Mesendoderm (in vitro differentiated cells): ENCODE data around the gene NUDT5.

ENCODE experiments used
- DNase-seq: peaks from one replicate; pipeline ENCODE4 v3.0.0; 2013
- H2AK5ac ChIP-seq: 2 replicates; pipeline ENCODE4 v1.6.1; 2013; ENCODE audit warnings: low read length, inconsistent platforms
- H2BK120ac ChIP-seq: 2 replicates; pipeline ENCODE4 v1.6.1; 2013; ENCODE audit warnings: low read depth, mild to moderate bottlenecking, low read length, moderate library complexity, mixed read lengths
- H2BK15ac ChIP-seq: replicated peaks from 2 replicates; pipeline ENCODE4 v1.6.1; 2013; ENCODE audit warnings: low read depth, mild to moderate bottlenecking, moderate library complexity
- H2BK5ac ChIP-seq: 2 replicates; pipeline ENCODE4 v1.6.1; 2013; ENCODE audit warnings: low read length, inconsistent platforms
- H3K18ac ChIP-seq: 2 replicates; pipeline ENCODE4 v1.6.1; 2013; ENCODE audit warnings: mild to moderate bottlenecking, low read length, mixed read lengths
- H3K23ac ChIP-seq: one replicate; pipeline ENCODE4 v1.6.1; 2013; ENCODE audit warnings: low read length
- H3K27ac ChIP-seq: 2 replicates; pipeline ENCODE4 v1.5.1; 2013; ENCODE audit warnings: low read depth, mild to moderate bottlenecking, inconsistent platforms, low read length, moderate library complexity
- H3K27me3 ChIP-seq: 2 replicates; pipeline ENCODE4 v1.6.1; 2013; ENCODE audit warnings: low read length, control low read depth, mild to moderate bottlenecking, inconsistent platforms; ENCODE audit not compliant: insufficient read depth, poor library complexity
- H3K36me3 ChIP-seq: 2 replicates; pipeline ENCODE4 v1.6.1; 2013; ENCODE audit warnings: low read length, inconsistent platforms; ENCODE audit not compliant: control insufficient read depth, insufficient read depth
- H3K4ac ChIP-seq: one replicate; pipeline ENCODE4 v1.6.1; 2013; ENCODE audit warnings: low read depth, mild to moderate bottlenecking, low read length, moderate library complexity
- H3K4me1 ChIP-seq: 2 replicates; pipeline ENCODE4 v1.6.1; 2013; ENCODE audit warnings: low read depth, low read length, inconsistent platforms; ENCODE audit not compliant: control insufficient read depth
- H3K4me2 ChIP-seq: 2 replicates; pipeline ENCODE4 v1.6.1; 2013; ENCODE audit warnings: low read length
- H3K4me3 ChIP-seq: 2 replicates; pipeline ENCODE4 v1.5.1; 2013; ENCODE audit warnings: mild to moderate bottlenecking, low read length
- H3K56ac ChIP-seq: one replicate; pipeline ENCODE4 v1.6.1; 2013; ENCODE audit warnings: low read length
- H3K79me1 ChIP-seq: 2 replicates; pipeline ENCODE4 v1.6.1; 2013; ENCODE audit warnings: low read length, inconsistent platforms
- H3K79me2 ChIP-seq: 2 replicates; pipeline ENCODE4 v1.6.1; 2013; ENCODE audit warnings: mild to moderate bottlenecking, low read length; ENCODE audit not compliant: control insufficient read depth, insufficient read depth
- H3K9ac ChIP-seq: 2 replicates; pipeline ENCODE4 v1.6.1; 2013; ENCODE audit warnings: low read length, inconsistent platforms
- H4K5ac ChIP-seq: one replicate; pipeline ENCODE4 v1.6.1; 2013; ENCODE audit warnings: low read length
- H4K8ac ChIP-seq: one replicate; pipeline ENCODE4 v1.6.1; 2013; ENCODE audit warnings: low read depth, mild to moderate bottlenecking, control low read depth, low read length, moderate library complexity
- WGBS: extraction: QIAGEN DNeasy Blood & Tissue Kit; methylation state at CpG from one replicate; pipeline ENCODE4 v1.1.7; 2013; ENCODE audit warnings: low lambda C conversion rate, missing lambda C conversion rate; ENCODE audit not compliant: insufficient coverage; ENCODE audit errors: extremely low coverage; 5-methylcytosine and 5-hydroxymethylcytosine counted together

The NUDT5 gene

DNA sequence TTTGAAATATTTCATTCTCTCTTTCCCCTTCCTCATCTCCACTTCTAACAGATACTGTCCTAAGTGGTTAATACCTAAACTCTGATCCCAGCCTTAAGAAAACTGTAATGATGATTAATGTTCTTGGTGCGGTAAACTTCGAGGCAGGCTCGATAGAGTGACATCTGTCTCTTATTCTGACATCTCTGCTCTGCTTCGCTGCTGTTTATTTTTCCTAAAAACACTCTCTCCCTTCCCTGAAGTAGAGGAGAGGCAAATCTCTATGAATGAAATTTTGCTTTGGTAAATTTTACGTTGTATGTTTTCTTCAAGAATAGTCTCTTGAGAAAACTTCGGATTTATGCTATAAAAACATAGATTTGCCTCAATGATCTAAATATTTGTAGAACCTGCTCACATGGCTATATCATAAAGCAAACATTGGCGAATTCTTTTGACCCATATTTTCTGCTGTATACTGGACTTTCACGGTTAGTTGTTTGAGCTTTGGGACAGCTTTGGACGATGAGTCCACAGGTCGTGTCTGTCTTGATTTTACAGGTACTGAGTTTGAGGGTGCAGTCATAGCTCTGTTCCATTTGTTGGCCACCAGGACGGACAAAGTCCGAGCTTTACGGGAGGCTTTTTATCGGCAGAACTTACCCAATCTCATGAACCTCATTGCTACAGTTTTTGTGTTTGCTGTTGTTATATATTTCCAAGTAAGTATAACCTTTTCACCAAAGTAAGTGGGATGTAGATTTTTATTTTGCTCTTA, 39.1 kb downstream of the NUDT5 start:
- Histone ChIP-seq H3K56ac (no peak overlapping the region), H2BK5ac (no peak overlapping the region), H2AK5ac (no peak overlapping the region), H3K27ac (no peak overlapping the region), H2BK120ac (no peak overlapping the region), H3K23ac (no peak overlapping the region), H3K4ac (no peak overlapping the region), H3K79me2 (no peaks in the 10 kb centered on the region), H3K4me2 (no peak overlapping the region), H3K27me3 (no peaks in the 10 kb centered on the region), H3K4me3 (no peak overlapping the region), H2BK15ac (no peak overlapping the region), H4K8ac (no peak overlapping the region), H3K9ac (no peak overlapping the region), H3K4me1 (no peaks in the 10 kb centered on the region), H3K36me3 (no peaks in the 10 kb centered on the region), H3K18ac (no peak overlapping the region), H4K5ac (no peak overlapping the region), H3K79me1 (no peaks in the 10 kb centered on the region)
- no CpG with 5 or more reads among the region's 14 CpGs for WGBS
- no peak for DNase-seq

DNA sequence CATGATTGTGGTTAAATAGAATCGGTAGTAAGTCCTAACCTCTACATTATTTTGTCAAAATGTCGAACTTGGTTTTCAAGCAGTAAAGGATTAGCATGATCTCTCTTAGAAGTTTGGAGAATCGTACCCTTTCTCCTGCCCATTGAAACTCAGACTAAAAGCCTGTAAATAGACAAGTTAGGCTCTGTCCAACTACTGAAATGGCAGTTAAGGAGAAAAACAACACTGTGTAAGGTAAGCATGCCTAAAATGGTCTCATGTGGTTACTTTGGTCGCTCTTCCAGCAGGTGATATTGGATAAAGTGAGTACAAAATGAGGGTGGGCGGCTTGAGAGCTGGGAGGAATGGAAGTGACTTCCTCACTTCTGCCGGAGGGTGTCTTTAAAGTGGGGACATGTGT, 41.2 kb downstream of the NUDT5 start:
- Histone ChIP-seq H3K27ac (no peak overlapping the region), H2AK5ac (no peak overlapping the region), H3K4me3 (no peak overlapping the region), H4K8ac (no peak overlapping the region), H2BK120ac (no peak overlapping the region), H4K5ac (no peak overlapping the region), H3K56ac (no peak overlapping the region), H3K79me1 (no peaks in the 10 kb centered on the region), H3K4ac (no peak overlapping the region), H2BK5ac (no peak overlapping the region), H3K9ac (no peak overlapping the region), H3K4me2 (no peak overlapping the region), H3K79me2 (no peaks in the 10 kb centered on the region), H3K18ac (no peak overlapping the region), H3K27me3 (no peaks in the 10 kb centered on the region), H2BK15ac (no peak overlapping the region), H3K36me3 (no peaks in the 10 kb centered on the region), H3K23ac (no peak overlapping the region), H3K4me1 (no peaks in the 10 kb centered on the region)
- no CpG with 5 or more reads among the region's 6 CpGs for WGBS
- DNase-seq = no peak

GRCh38 chr10:12150163-12150562, 45.5 kb downstream of the NUDT5 start:
- Histone ChIP-seq H3K36me3 (no peaks in the 10 kb centered on the region), H3K4me2 (no peak overlapping the region), H2AK5ac (no peak overlapping the region), H2BK5ac (no peak overlapping the region), H3K9ac (no peak overlapping the region), H4K5ac (no peak overlapping the region), H3K79me2 (no peaks in the 10 kb centered on the region), H3K4ac (no peak overlapping the region), H2BK120ac (no peak overlapping the region), H3K23ac (no peak overlapping the region), H2BK15ac (no peak overlapping the region), H3K4me3 (no peak overlapping the region), H3K4me1 (no peaks in the 10 kb centered on the region), H3K27ac (no peak overlapping the region), H3K18ac (no peak overlapping the region), H3K27me3 (no peaks in the 10 kb centered on the region), H3K56ac (no peak overlapping the region), H4K8ac (no peak overlapping the region), H3K79me1 (no peaks in the 10 kb centered on the region)
- 100% methylated on average over 2 of the region's 4 CpGs for WGBS
- no peak for DNase-seq

GRCh38 chr10:12144538-12144937, 51.2 kb downstream of the NUDT5 start:
- Histone ChIP-seq H2BK5ac (no peak overlapping the region), H2AK5ac (no peak overlapping the region), H4K5ac (no peak overlapping the region), H3K79me2 (no peaks in the 10 kb centered on the region), H3K27ac (no peak overlapping the region), H2BK120ac (no peak overlapping the region), H3K4me2 (no peak overlapping the region), H3K79me1 (no peaks in the 10 kb centered on the region), H3K4me1 (no peaks in the 10 kb centered on the region), H3K4me3 (no peak overlapping the region), H3K18ac (no peak overlapping the region), H3K27me3 (no peaks in the 10 kb centered on the region), H3K4ac (no peak overlapping the region), H4K8ac (no peak overlapping the region), H3K9ac (no peak overlapping the region), H3K56ac (no peak overlapping the region), H3K23ac (no peak overlapping the region), H2BK15ac (no peak overlapping the region), H3K36me3 (peaks cover 1% of the 10 kb centered on the region)
- no peak for DNase-seq
- no CpG with 5 or more reads among the region's 3 CpGs for WGBS

DNA sequence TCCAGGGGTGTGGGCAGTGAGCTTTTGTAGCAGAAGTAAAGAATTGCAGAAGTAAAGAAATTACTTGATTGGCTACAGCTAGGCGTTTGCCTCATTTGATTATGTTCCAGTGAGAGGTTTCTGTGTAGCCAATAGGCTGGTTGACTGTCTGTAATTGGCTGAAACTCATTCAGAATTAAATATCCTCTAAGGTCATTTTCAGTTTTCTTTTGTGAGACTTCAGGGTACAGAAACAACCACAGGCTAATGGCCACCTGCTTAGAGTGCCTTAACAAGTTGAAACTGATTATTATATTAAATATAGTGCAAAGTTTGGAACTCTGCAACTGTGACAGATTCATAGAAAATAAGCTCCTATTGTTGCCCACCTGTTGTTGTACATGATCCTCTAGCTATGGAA, 55.7 kb downstream of the NUDT5 start:
- Histone ChIP-seq H2BK5ac (no peak overlapping the region), H2AK5ac (no peak overlapping the region), H3K4me3 (no peak overlapping the region), H3K4me1 (no peaks in the 10 kb centered on the region), H2BK15ac (no peak overlapping the region), H3K18ac (no peak overlapping the region), H3K9ac (no peak overlapping the region), H3K23ac (no peak overlapping the region), H3K4me2 (no peak overlapping the region), H3K27ac (no peak overlapping the region), H3K79me2 (no peaks in the 10 kb centered on the region), H2BK120ac (no peak overlapping the region), H4K8ac (no peak overlapping the region), H3K4ac (no peak overlapping the region), H4K5ac (no peak overlapping the region), H3K56ac (no peak overlapping the region), H3K36me3 (peaks cover 1% of the 10 kb centered on the region), H3K27me3 (no peaks in the 10 kb centered on the region), H3K79me1 (no peaks in the 10 kb centered on the region)
- no peak for DNase-seq
- no CpG with 5 or more reads among the region's 1 CpG for WGBS

DNA sequence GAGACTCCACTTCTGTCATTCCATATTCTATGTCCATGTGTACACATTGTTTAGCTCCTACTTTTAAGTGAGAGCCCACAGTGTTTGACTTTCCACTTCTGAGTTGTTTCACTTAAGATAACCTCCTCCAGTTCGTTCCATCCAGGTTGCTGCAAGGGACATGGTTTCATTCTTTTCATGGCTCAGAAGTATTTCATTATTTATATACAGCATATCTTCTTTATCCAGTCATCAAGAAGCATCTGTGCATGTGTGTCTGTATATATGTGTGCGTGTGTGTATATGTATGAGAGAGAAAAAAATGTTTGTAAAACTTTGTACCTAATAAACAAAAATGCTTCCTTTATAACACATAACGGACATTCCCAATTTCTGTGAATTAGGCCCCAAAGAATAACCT, 60.1 kb downstream of the NUDT5 start:
- Histone ChIP-seq H3K79me1 (no peaks in the 10 kb centered on the region), H2BK120ac (no peak overlapping the region), H3K4me3 (no peak overlapping the region), H3K27ac (no peak overlapping the region), H3K4me2 (no peak overlapping the region), H3K23ac (no peak overlapping the region), H3K18ac (no peak overlapping the region), H3K79me2 (no peaks in the 10 kb centered on the region), H3K4ac (no peak overlapping the region), H4K8ac (no peak overlapping the region), H2BK15ac (no peak overlapping the region), H3K27me3 (no peaks in the 10 kb centered on the region), H3K56ac (no peak overlapping the region), H2AK5ac (no peak overlapping the region), H4K5ac (no peak overlapping the region), H3K9ac (no peak overlapping the region), H2BK5ac (no peak overlapping the region), H3K4me1 (no peaks in the 10 kb centered on the region), H3K36me3 (no peaks in the 10 kb centered on the region)
- no CpG with 5 or more reads among the region's 3 CpGs for WGBS
- DNase-seq = no peak
